Measurements from ENCODE around the gene PAPLN. TPM values are rescaled to one million over a fixed set of nuclear protein-coding genes. Genes with fewer than 3 reads are reported as not detected.

Gene PAPLN
- total RNA-seq, 4 donors from 2014 or later: 13.4 to 47.7 (median 28.2) TPM

DNA sequence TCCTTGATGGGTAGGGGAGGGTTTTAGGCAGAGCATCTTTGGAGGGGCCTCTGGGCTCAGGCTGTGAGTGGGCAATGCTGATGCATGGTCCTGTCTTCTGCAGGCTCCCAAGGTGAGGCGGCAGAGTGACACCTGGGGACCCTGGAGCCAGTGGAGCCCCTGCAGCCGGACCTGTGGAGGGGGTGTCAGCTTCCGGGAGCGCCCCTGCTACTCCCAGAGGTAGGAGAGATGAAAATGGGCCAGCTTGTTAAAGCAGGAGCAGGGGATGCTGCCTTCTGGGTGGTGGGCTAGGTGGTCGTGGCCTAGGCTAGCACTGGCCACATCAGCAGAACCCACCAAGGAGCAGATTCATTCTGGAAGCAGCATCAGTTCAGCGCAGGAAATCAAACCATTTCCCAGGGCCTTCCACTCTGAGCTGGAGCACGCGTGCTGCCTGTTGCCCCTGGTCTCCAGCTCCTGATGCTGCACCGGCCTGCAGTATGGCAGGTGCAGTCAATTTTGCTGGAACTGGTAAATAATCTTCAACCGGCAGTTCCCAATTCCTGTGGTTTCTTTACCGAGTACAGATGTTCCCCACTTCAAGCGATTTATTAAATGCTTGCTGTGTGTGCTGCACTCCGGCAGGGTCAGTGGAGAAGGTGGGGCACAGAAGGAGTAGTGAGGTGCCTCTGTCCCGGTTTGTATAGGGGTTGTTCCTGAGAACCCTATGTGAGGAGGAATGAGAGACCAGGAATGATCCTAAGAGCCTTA lies 7.4 kb downstream of the PAPLN start:
- peaks cover 0 to 20% of the 10 kb centered on the region in 2 donors for H3K36me3 ChIP-seq
- peaks cover 0 to 43% (median 12%) of the 10 kb centered on the region in 3 donors for H3K4me1 ChIP-seq
- H3K9me3 ChIP-seq: no peaks in the 10 kb centered on the region
- 55 to 94% methylated on average over 3 to 5 of the region's 14 CpGs for WGBS, 2 donors (ENCODE audit: low coverage in 1 of 2)
- no peak overlapping the region for H3K4me3 ChIP-seq
- ATAC-seq: no peak
- TF ChIP-seq, protein P1, sequence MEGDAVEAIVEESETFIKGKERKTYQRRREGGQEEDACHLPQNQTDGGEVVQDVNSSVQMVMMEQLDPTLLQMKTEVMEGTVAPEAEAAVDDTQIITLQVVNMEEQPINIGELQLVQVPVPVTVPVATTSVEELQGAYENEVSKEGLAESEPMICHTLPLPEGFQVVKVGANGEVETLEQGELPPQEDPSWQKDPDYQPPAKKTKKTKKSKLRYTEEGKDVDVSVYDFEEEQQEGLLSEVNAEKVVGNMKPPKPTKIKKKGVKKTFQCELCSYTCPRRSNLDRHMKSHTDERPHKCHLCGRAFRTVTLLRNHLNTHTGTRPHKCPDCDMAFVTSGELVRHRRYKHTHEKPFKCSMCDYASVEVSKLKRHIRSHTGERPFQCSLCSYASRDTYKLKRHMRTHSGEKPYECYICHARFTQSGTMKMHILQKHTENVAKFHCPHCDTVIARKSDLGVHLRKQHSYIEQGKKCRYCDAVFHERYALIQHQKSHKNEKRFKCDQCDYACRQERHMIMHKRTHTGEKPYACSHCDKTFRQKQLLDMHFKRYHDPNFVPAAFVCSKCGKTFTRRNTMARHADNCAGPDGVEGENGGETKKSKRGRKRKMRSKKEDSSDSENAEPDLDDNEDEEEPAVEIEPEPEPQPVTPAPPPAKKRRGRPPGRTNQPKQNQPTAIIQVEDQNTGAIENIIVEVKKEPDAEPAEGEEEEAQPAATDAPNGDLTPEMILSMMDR (IDR thresholded peaks at IDR 0.05): no peak
- TF ChIP-seq EP300 (IDR thresholded peaks at IDR 0.05): no peak
- H3K27me3 ChIP-seq: peaks cover 2% of the 10 kb centered on the region
- no peak overlapping the region for H3K27ac ChIP-seq

DNA sequence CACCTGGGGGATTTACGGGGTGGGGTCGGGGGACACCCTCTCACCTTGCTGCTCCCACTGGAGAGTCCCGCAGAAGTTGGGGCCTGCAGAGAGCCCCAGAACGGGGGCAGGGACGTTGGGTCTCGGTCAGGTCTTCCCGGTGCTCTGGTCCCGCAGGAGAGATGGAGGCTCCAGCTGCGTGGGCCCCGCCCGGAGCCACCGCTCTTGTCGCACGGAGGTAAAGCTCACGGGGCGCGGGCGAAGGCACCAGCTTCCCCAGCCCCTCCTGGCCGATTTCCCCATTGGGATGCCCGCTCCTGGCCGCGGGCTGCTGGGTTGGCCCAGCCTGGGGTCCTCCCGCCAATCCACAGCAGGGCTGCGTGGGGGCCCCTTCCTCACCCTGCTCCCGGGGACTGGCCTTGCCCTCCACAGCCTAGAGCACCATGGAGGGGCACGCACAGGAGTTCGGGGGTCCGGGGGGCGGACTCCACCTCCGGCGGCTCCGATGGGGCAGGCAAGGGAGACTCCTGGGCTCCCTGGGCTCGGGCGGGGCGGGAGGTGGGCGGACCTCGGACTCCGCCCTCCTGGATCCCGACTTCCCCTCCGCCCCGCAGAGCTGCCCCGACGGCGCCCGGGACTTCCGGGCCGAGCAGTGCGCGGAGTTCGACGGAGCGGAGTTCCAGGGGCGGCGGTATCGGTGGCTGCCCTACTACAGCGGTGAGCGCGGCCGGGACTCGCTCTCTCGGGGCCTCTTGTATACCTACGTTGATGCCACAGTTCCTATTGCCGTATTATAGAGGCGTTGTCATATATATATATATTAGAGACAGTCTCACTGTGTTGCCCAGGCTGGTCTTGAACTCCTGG lies 8.4 kb downstream of the PAPLN start:
- no peak overlapping the region for H3K27ac ChIP-seq

DNA sequence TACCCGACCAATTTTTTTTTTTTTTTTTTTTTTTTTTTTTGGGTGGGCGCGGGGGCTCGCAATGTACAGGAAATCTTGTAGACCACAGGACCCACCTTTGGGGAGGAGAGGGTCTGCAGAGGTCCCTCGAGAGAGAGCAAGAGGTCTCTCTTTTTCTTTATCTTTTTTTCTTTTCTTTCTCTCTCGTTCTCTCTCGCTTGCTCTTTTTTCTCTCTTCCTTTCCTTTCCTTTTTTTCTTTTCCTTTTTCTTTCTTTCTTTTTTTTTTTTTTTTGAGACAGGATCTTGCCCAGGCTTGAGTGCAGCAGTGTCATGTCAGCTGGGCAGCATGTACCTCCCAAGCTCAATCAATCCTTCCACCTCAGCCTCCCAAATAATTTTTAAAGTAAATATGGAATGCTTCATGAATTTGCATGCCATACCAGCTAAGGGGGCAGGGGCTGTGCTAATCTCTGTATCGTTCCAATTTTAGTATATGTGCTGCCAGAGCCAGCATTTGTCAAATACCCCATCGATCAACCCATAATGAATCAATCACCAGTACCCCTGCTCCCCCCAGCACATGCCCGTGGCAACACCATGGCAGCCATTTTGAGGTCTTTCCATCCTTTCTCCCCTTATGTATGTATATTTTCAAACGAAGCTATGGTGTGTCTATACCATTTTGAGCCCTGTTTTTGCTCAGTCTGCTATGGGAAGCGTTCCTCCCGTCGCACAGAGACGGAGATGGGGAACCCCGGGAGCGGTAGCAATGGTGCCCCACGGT lies 9.3 kb downstream of the PAPLN start:
- no peak for ATAC-seq
- H3K27me3 ChIP-seq: no peaks in the 10 kb centered on the region

More for the DNA sequence above, 8.4 kb downstream of the PAPLN start:
- Histone ChIP-seq H3K27me3 (no peaks in the 10 kb centered on the region), H3K4me1 (peaks cover 0 to 33% (median 7%) of the 10 kb centered on the region in 3 donors), H3K36me3 (peaks cover 0 to 29% of the 10 kb centered on the region in 2 donors), H3K9me3 (no peaks in the 10 kb centered on the region), H3K4me3 (peak overlapping the region; percentile 24 to 48)
- peak; percentile 53 for ATAC-seq
- WGBS, 2 donors (ENCODE audit: low coverage in 1 of 2): 87% methylated on average over 13 of the region's 64 CpGs; no CpG with 5 or more reads in 1 of the 2 donors
- TF ChIP-seq POLR2A (IDR thresholded peaks at IDR 0.05) (no peak), EP300 (IDR thresholded peaks at IDR 0.05) (no peak), POLR2AphosphoS5 (IDR thresholded peaks at IDR 0.05) (no peak)
- TF ChIP-seq, protein P1 (IDR thresholded peaks at IDR 0.05): no peak

DNA sequence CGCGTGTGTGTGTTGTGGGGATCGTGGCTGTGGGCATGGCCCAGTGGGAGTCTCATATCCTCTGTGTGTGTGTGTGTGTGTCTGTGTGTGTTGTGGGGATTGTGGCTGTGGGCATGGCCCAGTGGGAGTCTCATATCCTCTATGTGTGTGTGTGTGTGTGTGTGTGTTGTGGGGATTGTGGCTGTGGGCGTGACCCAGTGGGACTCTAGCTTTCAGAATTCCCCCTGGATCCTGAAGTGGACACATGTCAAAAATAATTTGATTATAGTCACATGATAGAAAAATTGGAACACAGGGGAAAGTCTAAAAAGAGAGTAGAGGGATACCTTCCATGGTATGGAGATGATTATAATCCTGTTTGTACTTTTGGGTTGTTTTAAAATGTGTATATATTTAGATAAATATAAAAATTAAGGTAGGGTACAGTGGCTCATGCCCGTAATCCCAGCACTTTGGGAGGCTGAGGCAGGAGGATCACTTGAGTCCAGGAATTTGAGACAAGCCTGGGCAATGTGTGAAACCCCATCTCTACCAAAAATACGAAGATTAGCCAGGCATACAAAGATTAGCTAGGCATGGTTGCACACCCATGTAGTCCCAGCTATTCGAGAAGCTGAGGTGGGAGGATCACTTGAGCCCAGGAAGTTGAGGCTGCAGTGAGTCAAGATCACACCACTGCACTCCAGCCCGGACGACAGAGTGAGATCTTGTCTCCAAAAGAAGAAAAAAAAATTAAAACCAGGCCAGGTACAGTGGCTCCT lies 11.0 kb downstream of the PAPLN start:
- H3K27me3 ChIP-seq: no peaks in the 10 kb centered on the region
- 66 to 83% methylated on average over 5 to 6 of the region's 9 CpGs for WGBS, 2 donors (ENCODE audit: low coverage in 1 of 2)
- peaks cover 0 to 10% (median 0%) of the 10 kb centered on the region in 3 donors for H3K4me1 ChIP-seq
- H3K27ac ChIP-seq: no peak overlapping the region
- ATAC-seq: no peak
- TF ChIP-seq, protein P1 (IDR thresholded peaks at IDR 0.05): no peak
- TF ChIP-seq POLR2AphosphoS5 (IDR thresholded peaks at IDR 0.05) (no peak), POLR2A (IDR thresholded peaks at IDR 0.05) (no peak), EP300 (IDR thresholded peaks at IDR 0.05) (no peak)
- H3K36me3 ChIP-seq: peaks cover 0 to 55% of the 10 kb centered on the region in 2 donors
- H3K4me3 ChIP-seq: no peak overlapping the region
- H3K9me3 ChIP-seq: no peaks in the 10 kb centered on the region

More for the DNA sequence above, 9.3 kb downstream of the PAPLN start:
- TF ChIP-seq POLR2A (IDR thresholded peaks at IDR 0.05): no peak
- no peak for TF ChIP-seq POLR2AphosphoS5 (IDR thresholded peaks at IDR 0.05)
- no peak for TF ChIP-seq EP300 (IDR thresholded peaks at IDR 0.05)
- TF ChIP-seq, protein P1 (IDR thresholded peaks at IDR 0.05): no peak
- Histone ChIP-seq H3K4me1 (peaks cover 0 to 24% (median 7%) of the 10 kb centered on the region in 3 donors), H3K9me3 (no peaks in the 10 kb centered on the region), H3K36me3 (peaks cover 0 to 38% of the 10 kb centered on the region in 2 donors), H3K27ac (no peak overlapping the region), H3K4me3 (peak overlapping the region in 1 of 2 donors; percentile 48)
- 65 to 68% methylated on average over 7 of the region's 18 CpGs for WGBS, 2 donors (ENCODE audit: low coverage in 1 of 2)
